Glomerular visceral epithelial cell (primary cell): Measurements from ENCODE around the gene ADAMTS14.

Experiments used
- DNase-seq: peaks from one replicate; pipeline ENCODE4 v3.0.0-alpha.2; 2016; ENCODE audit errors: extremely low spot score

Gene ADAMTS14

GRCh38 chr10:70674560-70675495 lies 2.5 kb downstream of the ADAMTS14 start:
- DNase-seq = no peak

- no peak for DNase-seq
Observed at GRCh38 chr10:70675496-70676161, 3.3 kb downstream of the ADAMTS14 start.

- DNase-seq = no peak
Observed at GRCh38 chr10:70676511-70676910, 4.2 kb downstream of the ADAMTS14 start.

- no peak for DNase-seq
Observed at GRCh38 chr10:70677016-70677415, 4.7 kb downstream of the ADAMTS14 start.

GRCh38 chr10:70677620-70678249 lies 5.4 kb downstream of the ADAMTS14 start:
- no peak for DNase-seq

GRCh38 chr10:70678250-70678635 lies 5.9 kb downstream of the ADAMTS14 start:
- DNase-seq = no peak

- DNase-seq = no peak
Observed at GRCh38 chr10:70678757-70679489, 6.6 kb downstream of the ADAMTS14 start.

- DNase-seq = no peak
Observed at GRCh38 chr10:70679498-70679897, 7.2 kb downstream of the ADAMTS14 start.

GRCh38 chr10:70680899-70681730 lies 8.8 kb downstream of the ADAMTS14 start:
- DNase-seq = no peak

- no peak for DNase-seq
Observed at GRCh38 chr10:70681731-70682005, 9.4 kb downstream of the ADAMTS14 start.

GRCh38 chr10:70682920-70683600 lies 10.8 kb downstream of the ADAMTS14 start:
- DNase-seq = no peak

- DNase-seq = no peak
Observed at GRCh38 chr10:70683601-70683934, 11.3 kb downstream of the ADAMTS14 start.

GRCh38 chr10:70683940-70684339 lies 11.6 kb downstream of the ADAMTS14 start:
- DNase-seq = no peak

GRCh38 chr10:70684374-70684773 lies 12.1 kb downstream of the ADAMTS14 start:
- no peak for DNase-seq

GRCh38 chr10:70684839-70685454 lies 12.6 kb downstream of the ADAMTS14 start:
- no peak for DNase-seq

- no peak for DNase-seq
Observed at GRCh38 chr10:70685455-70685911, 13.2 kb downstream of the ADAMTS14 start.

- DNase-seq = no peak
Observed at GRCh38 chr10:70688828-70689227, 16.5 kb downstream of the ADAMTS14 start.

GRCh38 chr10:70689661-70690060 lies 17.4 kb downstream of the ADAMTS14 start:
- DNase-seq = no peak

GRCh38 chr10:70690589-70690988 lies 18.3 kb downstream of the ADAMTS14 start:
- DNase-seq = no peak

GRCh38 chr10:70691611-70692010 lies 19.3 kb downstream of the ADAMTS14 start:
- no peak for DNase-seq
